GM19240 (cell line): ENCODE data around the gene STAU1.
A peak's percentile ranks its signal among the peaks of the same experiment; 100 is the strongest.
"Not testable (repeated sequence)": the region's sequence is repeated elsewhere in the genome, so short reads cannot be mapped to it uniquely, and the experiment has no call there.

Experiments used
- DNase-seq: peaks from one replicate; pipeline ENCODE4 v3.0.0; 2011; ENCODE audit warnings: low spot score; ENCODE audit not compliant: insufficient read length

The STAU1 gene, protein sequence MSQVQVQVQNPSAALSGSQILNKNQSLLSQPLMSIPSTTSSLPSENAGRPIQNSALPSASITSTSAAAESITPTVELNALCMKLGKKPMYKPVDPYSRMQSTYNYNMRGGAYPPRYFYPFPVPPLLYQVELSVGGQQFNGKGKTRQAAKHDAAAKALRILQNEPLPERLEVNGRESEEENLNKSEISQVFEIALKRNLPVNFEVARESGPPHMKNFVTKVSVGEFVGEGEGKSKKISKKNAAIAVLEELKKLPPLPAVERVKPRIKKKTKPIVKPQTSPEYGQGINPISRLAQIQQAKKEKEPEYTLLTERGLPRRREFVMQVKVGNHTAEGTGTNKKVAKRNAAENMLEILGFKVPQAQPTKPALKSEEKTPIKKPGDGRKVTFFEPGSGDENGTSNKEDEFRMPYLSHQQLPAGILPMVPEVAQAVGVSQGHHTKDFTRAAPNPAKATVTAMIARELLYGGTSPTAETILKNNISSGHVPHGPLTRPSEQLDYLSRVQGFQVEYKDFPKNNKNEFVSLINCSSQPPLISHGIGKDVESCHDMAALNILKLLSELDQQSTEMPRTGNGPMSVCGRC

GRCh38 chr20:49187851-49188641 lies at the start of gene STAU1:
Gene STAU1, minus strand, starts transcription at chr20:49188334. Its CDS starts 22,133 bp downstream, at chr20:49166201.
- DNase-seq: peak; percentile 96

DNA sequence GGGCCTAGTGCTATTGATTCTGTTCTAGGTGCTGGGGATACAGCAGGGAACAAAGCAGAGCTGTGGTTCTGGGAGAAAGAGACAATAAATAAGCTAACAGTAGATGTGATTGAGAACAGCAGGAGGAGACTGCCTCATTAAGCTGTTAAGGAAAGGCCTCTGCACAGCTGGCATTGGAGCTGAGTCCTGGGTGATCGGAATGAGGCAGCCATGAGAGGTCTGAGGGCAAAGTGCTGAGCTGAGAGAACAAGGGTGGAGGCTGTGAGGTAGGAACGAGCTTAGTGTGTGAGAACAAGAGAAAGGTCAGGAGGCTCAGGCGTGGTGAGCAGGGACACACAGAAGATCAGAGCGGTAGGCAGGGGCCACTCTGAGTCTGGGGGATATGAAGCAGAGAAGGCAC lies 49.4 kb upstream of the STAU1 start:
- DNase-seq: no peak

DNA sequence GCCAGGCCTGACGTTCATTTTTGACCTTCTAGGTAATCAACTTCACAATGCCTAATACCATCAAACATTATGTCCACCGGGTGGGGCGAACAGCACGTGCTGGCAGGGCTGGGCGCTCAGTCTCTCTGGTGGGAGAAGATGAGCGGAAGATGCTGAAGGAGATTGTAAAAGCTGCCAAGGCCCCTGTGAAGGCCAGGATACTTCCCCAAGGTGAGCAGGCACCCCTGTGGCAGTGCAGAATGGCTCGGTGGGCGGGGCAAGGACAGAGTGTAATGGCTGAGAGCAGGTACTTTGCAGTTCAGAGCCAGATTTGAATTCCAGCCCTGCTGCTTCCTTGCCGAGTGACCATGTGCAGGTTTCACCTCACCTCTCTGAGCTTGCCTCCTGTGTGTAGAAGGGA lies 48.2 kb upstream of the STAU1 start:
- no peak for DNase-seq

DNA sequence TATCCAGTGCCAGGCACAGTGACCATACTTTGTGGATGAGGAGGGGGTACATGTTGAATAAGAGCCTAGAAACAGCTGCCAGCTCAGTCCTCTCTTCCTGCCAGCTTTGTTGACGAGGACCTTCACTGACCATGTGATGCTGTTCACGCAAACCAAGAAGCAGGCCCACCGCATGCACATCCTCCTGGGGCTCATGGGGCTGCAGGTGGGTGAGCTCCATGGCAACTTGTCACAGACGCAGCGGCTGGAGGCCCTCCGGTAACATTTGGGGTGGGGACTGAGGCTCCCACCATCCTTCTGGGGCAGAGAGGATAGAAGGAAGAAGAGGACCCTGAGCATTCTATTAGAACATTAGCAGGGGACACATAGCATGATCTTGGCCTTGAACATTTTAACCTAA lies 46.7 kb upstream of the STAU1 start:
- no peak for DNase-seq

GRCh38 chr20:49233226-49233625 lies 45.1 kb upstream of the STAU1 start:
- no peak for DNase-seq

DNA sequence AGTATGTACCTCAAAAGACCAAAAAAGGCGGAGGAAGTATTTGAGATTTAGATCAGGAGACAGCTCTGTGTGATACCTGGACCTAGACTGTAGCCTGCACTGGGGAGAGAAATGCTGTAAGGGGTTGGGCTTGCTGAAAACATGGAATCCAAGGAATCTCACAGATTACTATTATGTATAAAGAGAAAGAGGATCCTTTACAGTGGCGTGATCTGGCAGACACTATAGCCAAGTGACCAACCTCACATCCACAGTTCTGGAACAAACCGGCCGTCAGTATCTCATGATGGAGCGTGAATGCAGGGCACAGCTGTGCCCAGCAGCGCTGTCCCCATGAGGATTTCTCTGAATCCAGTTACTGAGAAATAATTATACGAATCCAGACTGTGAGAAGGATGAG lies 43.3 kb upstream of the STAU1 start:
- no peak for DNase-seq

- DNase-seq: no peak
These were observed 42.5 kb upstream of the STAU1 start for GRCh38 chr20:49230561-49231133.

- DNase-seq: no peak
These were observed 41.9 kb upstream of the STAU1 start for GRCh38 chr20:49230021-49230420.

DNA sequence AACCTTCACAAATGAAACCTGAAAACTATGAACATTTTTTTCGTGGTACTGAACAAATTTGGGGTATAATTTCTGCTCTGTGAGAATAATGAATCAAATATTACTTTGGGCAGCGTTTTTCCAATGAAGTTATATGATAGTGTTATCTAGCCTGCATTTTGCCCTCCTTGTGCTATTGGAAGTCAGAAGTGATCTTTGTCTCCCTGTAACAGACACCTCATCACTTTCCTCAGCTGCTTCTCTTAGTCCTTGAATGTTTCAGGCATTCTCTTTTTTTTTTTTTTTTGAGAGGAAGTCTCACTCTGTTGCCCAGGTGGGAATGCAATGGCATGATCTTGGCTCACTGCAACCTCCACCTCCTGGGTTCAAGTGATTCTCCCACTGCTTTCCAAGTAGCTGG lies 41.2 kb upstream of the STAU1 start:
- DNase-seq: no peak

GRCh38 chr20:49228676-49229075 lies 40.5 kb upstream of the STAU1 start:
- no peak for DNase-seq

GRCh38 chr20:49225896-49226295 lies 37.8 kb upstream of the STAU1 start:
- DNase-seq: no peak

GRCh38 chr20:49219924-49220831 lies 32.0 kb upstream of the STAU1 start:
- DNase-seq: no peak

DNA sequence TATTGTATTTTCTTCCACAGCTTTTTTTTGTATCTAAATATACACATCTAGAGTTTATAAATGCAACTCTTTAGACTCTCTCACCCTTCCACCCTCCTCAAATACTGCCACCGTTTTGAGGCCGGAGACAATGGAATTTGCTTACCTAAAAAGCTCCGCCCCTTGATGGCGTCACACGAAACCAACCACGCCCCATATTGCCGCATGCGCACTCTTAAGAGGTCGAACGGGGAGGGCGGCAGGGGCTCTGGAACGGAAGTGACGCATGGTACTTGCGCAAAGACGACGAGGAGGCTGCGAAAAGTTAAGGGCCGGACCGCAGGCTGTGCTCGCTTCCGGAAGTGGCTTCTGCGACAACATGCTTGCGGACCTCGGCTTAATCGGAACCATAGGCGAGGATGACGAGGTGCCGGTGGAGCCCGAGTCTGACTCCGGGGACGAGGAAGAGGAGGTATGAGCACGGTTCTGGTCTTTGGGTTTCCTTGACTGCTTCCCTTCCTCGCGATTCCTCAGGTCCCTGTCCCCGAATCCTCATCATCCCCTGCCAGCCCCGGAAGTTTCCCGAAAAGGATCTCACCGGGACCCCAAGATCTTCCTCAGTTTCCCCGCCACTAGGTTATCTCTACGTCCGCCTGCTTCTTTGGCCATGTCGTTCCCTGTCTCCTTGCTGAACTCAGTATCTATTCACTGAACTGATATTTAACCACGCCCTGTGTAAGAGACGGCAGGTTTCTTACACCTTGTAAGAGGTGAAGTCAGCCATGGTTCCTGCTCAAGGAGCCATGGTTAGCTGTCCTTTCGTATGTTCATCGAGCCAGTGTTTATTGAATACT lies 31.2 kb upstream of the STAU1 start, which contains the start of gene DDX27:
Gene DDX27 (plus strand): TSS at position 326 of the 833 bp plus-strand sequence. CDS start 33 bp downstream, at position 359.
- DNase-seq: peak; percentile 88

DNA sequence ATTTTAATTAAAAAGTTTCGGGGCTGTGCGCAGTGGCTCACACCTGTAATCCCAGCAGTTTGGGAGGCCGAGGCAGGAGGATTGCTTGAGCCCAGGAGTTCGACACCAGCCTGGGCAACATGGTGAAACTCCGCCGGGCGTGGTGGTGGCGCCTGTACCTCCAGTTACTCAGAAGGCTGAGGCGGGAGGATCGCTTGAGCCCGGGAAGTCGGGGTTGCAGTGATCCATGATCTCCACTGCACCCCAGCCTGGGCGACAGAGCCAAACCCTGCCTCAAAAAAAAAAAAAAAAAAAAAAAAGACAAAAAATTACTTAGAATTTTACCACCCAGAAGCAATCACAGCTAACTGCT lies 30.6 kb upstream of the STAU1 start:
- DNase-seq: not testable (repeated sequence)

- DNase-seq: peak; percentile 35
These were observed 29.0 kb upstream of the STAU1 start for GRCh38 chr20:49216991-49217578.

DNA sequence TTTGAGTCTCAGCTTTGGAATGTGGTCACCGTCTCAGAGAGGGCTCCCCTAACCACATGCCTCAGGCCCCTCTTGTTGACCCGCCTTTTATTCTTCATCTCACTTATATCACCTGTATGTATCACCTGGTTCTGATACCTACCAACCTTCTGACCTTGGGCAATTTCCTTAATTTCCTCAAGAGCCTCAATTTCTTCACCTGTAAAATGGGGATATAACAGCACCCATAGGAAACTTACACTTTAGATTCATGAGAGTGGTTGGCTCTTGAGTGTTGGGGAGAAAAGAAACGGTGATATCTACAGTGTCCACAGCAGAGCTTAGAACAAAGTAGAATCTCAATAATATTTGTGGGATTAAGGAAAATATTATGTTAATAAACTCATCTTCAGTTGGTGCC lies 27.1 kb upstream of the STAU1 start:
- no peak for DNase-seq

DNA sequence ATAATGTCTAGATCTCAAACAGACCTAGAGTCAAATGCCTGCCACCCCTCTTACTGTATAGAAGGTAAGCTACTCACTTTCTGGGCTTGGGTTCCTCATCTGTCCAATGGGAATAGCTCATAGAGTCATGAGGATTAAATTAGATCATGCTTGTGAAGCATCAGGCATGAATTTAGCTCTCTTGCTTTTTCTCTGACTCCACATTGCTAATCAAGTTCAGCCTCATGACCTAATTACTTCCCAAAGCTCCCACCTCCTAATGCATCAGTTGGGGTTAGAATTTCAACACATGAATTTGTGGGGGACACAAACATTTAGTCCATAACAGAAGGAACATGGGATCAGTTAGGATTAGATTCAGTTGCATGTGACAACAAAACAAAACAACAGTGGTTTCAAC lies 26.4 kb upstream of the STAU1 start:
- no peak for DNase-seq

DNA sequence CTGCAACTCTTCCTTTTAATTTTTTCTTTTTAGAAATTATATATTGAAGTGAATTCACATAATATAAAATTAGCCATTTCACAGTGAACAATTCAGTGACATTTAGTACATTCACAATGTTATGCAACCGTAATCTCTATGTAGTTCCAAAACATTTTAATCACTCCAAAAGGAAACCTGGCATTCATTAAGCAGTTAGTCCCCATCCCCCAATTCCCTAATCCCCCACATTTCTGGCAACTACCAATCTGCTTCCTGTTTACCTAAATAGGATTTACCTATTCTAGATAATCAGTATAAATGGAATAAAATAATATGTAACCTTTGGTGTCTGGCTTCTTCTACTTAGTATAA lies 22.6 kb upstream of the STAU1 start:
- no peak for DNase-seq

DNA sequence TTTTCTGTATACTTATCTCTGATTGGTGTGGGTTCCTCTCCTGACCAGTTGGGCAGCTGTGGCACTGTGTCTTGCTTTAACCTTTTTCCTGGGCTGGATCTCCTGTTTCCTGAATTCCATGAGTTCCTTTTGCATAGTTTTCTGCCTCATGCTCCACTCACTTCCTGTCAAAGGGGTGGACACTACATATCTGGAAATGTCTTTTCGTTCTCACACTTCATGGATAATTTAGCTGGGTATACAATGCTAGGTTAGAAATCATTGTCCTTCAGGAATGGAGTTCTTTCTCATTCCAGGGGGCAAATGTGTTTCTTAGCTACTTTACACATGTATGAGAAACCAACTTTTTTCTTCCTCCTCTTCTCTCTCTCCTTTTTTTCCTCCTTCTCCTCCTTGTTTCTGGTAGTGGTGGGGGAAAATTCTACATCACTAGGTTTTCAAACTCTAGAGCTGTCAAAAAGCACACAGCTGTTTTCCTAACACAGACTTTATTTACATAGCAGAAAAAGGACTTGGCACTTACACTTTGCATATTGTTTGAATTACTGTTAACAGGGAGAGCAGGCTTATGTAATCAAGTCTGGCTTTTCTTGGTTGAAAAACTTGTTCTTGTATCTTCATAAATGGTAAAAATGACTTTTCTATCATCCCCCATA lies 22.1 kb upstream of the STAU1 start:
- no peak for DNase-seq
